Endodermal cell (in vitro differentiated cells): ENCODE measurements around the gene IL3. TPM values are rescaled to one million over a fixed set of nuclear protein-coding genes. Genes with fewer than 3 reads are reported as not detected.

Source experiments
- DNase-seq: peaks from one replicate; pipeline ENCODE4 v3.0.0-alpha.2; 2017
- H3K27ac ChIP-seq: 2 replicates; pipeline ENCODE4 v1.5.1; 2013; ENCODE audit warnings: mild to moderate bottlenecking, low read depth, low read length, moderate library complexity
- H3K27me3 ChIP-seq: 2 replicates; pipeline ENCODE4 v1.6.1; 2013; ENCODE audit warnings: mild to moderate bottlenecking, low read length, moderate library complexity; ENCODE audit not compliant: insufficient read depth, control insufficient read depth, poor library complexity, severe bottlenecking
- H3K36me3 ChIP-seq: 2 replicates; pipeline ENCODE4 v1.7.0; 2013; ENCODE audit warnings: mild to moderate bottlenecking, low read length, moderate library complexity; ENCODE audit not compliant: control insufficient read depth, insufficient read depth
- H3K4me1 ChIP-seq: one replicate; pipeline ENCODE4 v1.7.0; 2013; ENCODE audit warnings: low read length; ENCODE audit not compliant: control insufficient read depth, insufficient read depth
- H3K4me3 ChIP-seq: 2 replicates; pipeline ENCODE4 v1.5.1; 2013; ENCODE audit warnings: mild to moderate bottlenecking, low read length, moderate library complexity
- H3K9ac ChIP-seq: 2 replicates; pipeline ENCODE4 v1.6.1; 2013; ENCODE audit warnings: mild to moderate bottlenecking, low read length, moderate library complexity; ENCODE audit not compliant: poor library complexity, severe bottlenecking; ENCODE audit errors: extremely low read depth
- H3K9me3 ChIP-seq: 2 replicates; pipeline ENCODE4 v1.6.1; 2013; ENCODE audit warnings: mild to moderate bottlenecking, low read length, moderate library complexity; ENCODE audit not compliant: control insufficient read depth
- H3K27ac Mint-ChIP-seq: 2 replicates; pipeline ENCODE4 v1.8.0; 2020; ENCODE audit warnings: mixed read lengths
- H3K27me3 Mint-ChIP-seq: 2 replicates; pipeline ENCODE4 v1.8.0; 2021; ENCODE audit warnings: mild to moderate bottlenecking, mixed read lengths; ENCODE audit not compliant: insufficient read depth
- H3K36me3 Mint-ChIP-seq: 2 replicates; pipeline ENCODE4 v1.8.0; 2020; ENCODE audit warnings: low read depth, mixed read lengths
- H3K4me1 Mint-ChIP-seq: 2 replicates; pipeline ENCODE4 v1.8.0; 2020; ENCODE audit warnings: mixed read lengths
- H3K4me3 Mint-ChIP-seq: 2 replicates; pipeline ENCODE4 v1.8.0; 2020; ENCODE audit warnings: mild to moderate bottlenecking, moderate library complexity, mixed read lengths
- H3K9me3 Mint-ChIP-seq: 2 replicates; pipeline ENCODE4 v1.8.0; 2020; ENCODE audit warnings: mild to moderate bottlenecking, mixed read lengths
- whole genome bisulfite sequencing, 2 experiments: methylation state at CpG; one replicate each; pipeline versions ENCODE4 v1.1.5 to v1.1.7; 2013; ENCODE audit warnings: missing lambda C conversion rate in 2 of 2, mixed read lengths in 1 of 2; ENCODE audit not compliant: insufficient coverage in 1 of 2, insufficient read length in 1 of 2; 5-methylcytosine and 5-hydroxymethylcytosine counted together
- total RNA-seq, 2 donors: library from RNA; stranded (reverse); fragmentation: NEBNext Ultra II Directional in 1 of 2; extraction: Animal tissue kit (Norgen Biotek cat#: 25700) in 1 of 2; gene quantifications; 2 replicates in 1 of 2; 3 replicates in 1 of 2; pipeline ENCODE4 v1.2.1, GENCODE V29; 2021
- TF ChIP-seq, protein P1 (sequence below): fragments of 200-600 bp; sonication (generic); conservative IDR thresholded peaks from 2 replicates; pipeline ENCODE4 v1.5.0; 2021; ENCODE audit warnings: antibody characterized with exemption, mild to moderate bottlenecking

IL3 gene
- total RNA-seq, 2 donors from 2014 or later: not detected

DNA sequence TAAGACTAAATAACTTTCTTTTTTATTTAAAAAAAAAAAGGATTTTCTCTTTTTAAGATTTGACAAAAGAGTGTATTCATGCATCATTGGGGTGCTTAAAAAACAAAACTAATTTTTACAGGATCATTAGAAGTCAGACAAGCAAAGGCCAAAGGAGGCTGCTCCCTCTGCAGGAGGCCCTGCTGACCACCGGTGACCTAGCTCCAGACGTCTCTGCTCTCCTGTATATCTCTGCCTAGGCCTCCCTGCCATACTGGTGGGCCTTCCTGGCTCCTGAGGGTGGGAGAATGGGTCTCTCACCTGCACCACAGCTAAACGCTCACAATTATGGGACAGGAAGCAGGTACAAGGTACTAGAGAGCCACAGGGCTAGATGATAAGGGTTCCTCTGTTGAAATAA is 49.7 kb downstream of the IL3 start:
- Mint-ChIP-seq H3K27me3 (no peaks in the 10 kb centered on the region), H3K27ac (no peak overlapping the region), H3K4me1 (no peaks in the 10 kb centered on the region), H3K36me3 (no peaks in the 10 kb centered on the region), H3K9me3 (peaks cover 5% of the 10 kb centered on the region), H3K4me3 (no peak overlapping the region)
- no peak overlapping the region for H3K27ac ChIP-seq
- H3K4me3 ChIP-seq: no peak overlapping the region
- WGBS, 2 experiments: 77% methylated on average over 3 of the region's 3 CpGs; no CpG with 5 or more reads in 1 of the 2 experiments
- H3K27me3 ChIP-seq: no peaks in the 10 kb centered on the region
- TF ChIP-seq, protein P1, sequence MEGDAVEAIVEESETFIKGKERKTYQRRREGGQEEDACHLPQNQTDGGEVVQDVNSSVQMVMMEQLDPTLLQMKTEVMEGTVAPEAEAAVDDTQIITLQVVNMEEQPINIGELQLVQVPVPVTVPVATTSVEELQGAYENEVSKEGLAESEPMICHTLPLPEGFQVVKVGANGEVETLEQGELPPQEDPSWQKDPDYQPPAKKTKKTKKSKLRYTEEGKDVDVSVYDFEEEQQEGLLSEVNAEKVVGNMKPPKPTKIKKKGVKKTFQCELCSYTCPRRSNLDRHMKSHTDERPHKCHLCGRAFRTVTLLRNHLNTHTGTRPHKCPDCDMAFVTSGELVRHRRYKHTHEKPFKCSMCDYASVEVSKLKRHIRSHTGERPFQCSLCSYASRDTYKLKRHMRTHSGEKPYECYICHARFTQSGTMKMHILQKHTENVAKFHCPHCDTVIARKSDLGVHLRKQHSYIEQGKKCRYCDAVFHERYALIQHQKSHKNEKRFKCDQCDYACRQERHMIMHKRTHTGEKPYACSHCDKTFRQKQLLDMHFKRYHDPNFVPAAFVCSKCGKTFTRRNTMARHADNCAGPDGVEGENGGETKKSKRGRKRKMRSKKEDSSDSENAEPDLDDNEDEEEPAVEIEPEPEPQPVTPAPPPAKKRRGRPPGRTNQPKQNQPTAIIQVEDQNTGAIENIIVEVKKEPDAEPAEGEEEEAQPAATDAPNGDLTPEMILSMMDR: no peak
- H3K36me3 ChIP-seq: no peaks in the 10 kb centered on the region
- no peaks in the 10 kb centered on the region for H3K9me3 ChIP-seq
- no peak for DNase-seq
- H3K4me1 ChIP-seq: no peaks in the 10 kb centered on the region
- H3K9ac ChIP-seq: no peak overlapping the region

GRCh38 chr5:132110930-132111329 is 50.5 kb downstream of the IL3 start:
- no peaks in the 10 kb centered on the region for H3K4me1 ChIP-seq
- H3K27ac ChIP-seq: no peak overlapping the region
- no peaks in the 10 kb centered on the region for H3K36me3 ChIP-seq
- H3K9me3 ChIP-seq: no peaks in the 10 kb centered on the region
- no peaks in the 10 kb centered on the region for H3K27me3 ChIP-seq
- peaks cover 5% of the 10 kb centered on the region for H3K9me3 Mint-ChIP-seq
- no peak overlapping the region for H3K4me3 Mint-ChIP-seq
- H3K27ac Mint-ChIP-seq: no peak overlapping the region
- DNase-seq: no peak
- H3K4me1 Mint-ChIP-seq: no peaks in the 10 kb centered on the region
- H3K27me3 Mint-ChIP-seq: no peaks in the 10 kb centered on the region
- no peak overlapping the region for H3K9ac ChIP-seq
- H3K36me3 Mint-ChIP-seq: no peaks in the 10 kb centered on the region
- TF ChIP-seq, protein P1: no peak
- no peak overlapping the region for H3K4me3 ChIP-seq

- H3K27me3 ChIP-seq: no peaks in the 10 kb centered on the region
- H3K9me3 ChIP-seq: no peaks in the 10 kb centered on the region
- H3K27me3 Mint-ChIP-seq: no peaks in the 10 kb centered on the region
- H3K9me3 Mint-ChIP-seq: peaks cover 5% of the 10 kb centered on the region
- no peak overlapping the region for H3K27ac Mint-ChIP-seq
- TF ChIP-seq, protein P1: no peak
- WGBS, 2 experiments: 94 to 100% methylated on average over 1 to 3 of the region's 3 CpGs
- no peaks in the 10 kb centered on the region for H3K4me1 Mint-ChIP-seq
- no peak overlapping the region for H3K9ac ChIP-seq
- H3K36me3 ChIP-seq: no peaks in the 10 kb centered on the region
- H3K4me3 Mint-ChIP-seq: no peak overlapping the region
- H3K27ac ChIP-seq: no peak overlapping the region
- H3K36me3 Mint-ChIP-seq: no peaks in the 10 kb centered on the region
- no peaks in the 10 kb centered on the region for H3K4me1 ChIP-seq
- no peak overlapping the region for H3K4me3 ChIP-seq
- no peak for DNase-seq
Observed at GRCh38 chr5:132112111-132112510, 51.7 kb downstream of the IL3 start.

Other genes starting within 250 kb of the IL3 start
- not detected for gene MEIKIN, start 115.0 kb upstream of the IL3 start, total RNA-seq
- gene ACSL6, start 49.0 kb upstream of the IL3 start, total RNA-seq: under 1 TPM; 0.04 to 0.73 TPM
- gene CSF2, start 13.1 kb downstream of the IL3 start, total RNA-seq: not detected
- 10 to 100 TPM; 15.1 to 19.6 TPM for gene P4HA2, start 167.2 kb downstream of the IL3 start, total RNA-seq
- gene PDLIM4, start 197.0 kb downstream of the IL3 start, total RNA-seq: 10 to 100 TPM in 1 of 2 donors, 1 to 10 TPM in 1; 9.0 to 11.2 TPM
- under 1 TPM in 1 of 2 donors, not detected in 1; 0.68 TPM for gene SLC22A4, start 233.7 kb downstream of the IL3 start, total RNA-seq